NT2/D1 (cell line): Measurements from ENCODE around the gene KMT2B.

Source experiments
- SUZ12 ChIP-seq: IDR thresholded peaks from 2 replicates; pipeline ENCODE4 v1.6.1; 2011; ENCODE audit not compliant: insufficient read length, insufficient read depth; ENCODE audit errors: extremely low read depth
- YY1 ChIP-seq: IDR thresholded peaks from 2 replicates; pipeline ENCODE4 v1.6.1; 2011; ENCODE audit not compliant: insufficient read length, insufficient read depth
- ZNF274 ChIP-seq: IDR thresholded peaks from 2 replicates; pipeline ENCODE4 v1.6.1; 2011; ENCODE audit warnings: mild to moderate bottlenecking, low read depth, low read length

GRCh38 chr19:35725216-35725861 lies 7.5 kb downstream of the KMT2B start:
- TF ChIP-seq YY1 (no peak), ZNF274 (no peak), SUZ12 (no peak)
